Endometrial microvascular endothelial cells (primary cell): ENCODE results near the gene NEK11. TPM values are rescaled to one million over a fixed set of nuclear protein-coding genes. Genes with fewer than 3 reads are reported as not detected.

Experiments
- in situ Hi-C: cut with HindIII; loops from 2 replicates; pipeline ENCODE4 v1.10.0; 2017; ENCODE audit warnings: low sequenced_read_pairs, low pct_unique_long_range_greater_than_20kb; ENCODE audit errors: inconsistent ontology term
- total RNA-seq: library from RNA; depleted of rRNA; stranded (reverse); fragments of >200 nt; gene quantifications from one replicate; pipeline ENCODE4 v1.2.3, GENCODE V29; 2015; ENCODE audit errors: inconsistent ontology term

Gene NEK11
- total RNA-seq, 1 donor from 2014 or later, result 5.1 TPM

- in situ Hi-C loops, result no loop called here
These were observed 174.0 kb downstream of the NEK11 start for GRCh38 chr3:131200636-131201199.

GRCh38 chr3:131216330-131216729 is 189.7 kb downstream of the NEK11 start:
- in situ Hi-C loops, result no loop called here

- in situ Hi-C loops, result no loop called here
These were observed 190.1 kb downstream of the NEK11 start for GRCh38 chr3:131216801-131217200.

DNA sequence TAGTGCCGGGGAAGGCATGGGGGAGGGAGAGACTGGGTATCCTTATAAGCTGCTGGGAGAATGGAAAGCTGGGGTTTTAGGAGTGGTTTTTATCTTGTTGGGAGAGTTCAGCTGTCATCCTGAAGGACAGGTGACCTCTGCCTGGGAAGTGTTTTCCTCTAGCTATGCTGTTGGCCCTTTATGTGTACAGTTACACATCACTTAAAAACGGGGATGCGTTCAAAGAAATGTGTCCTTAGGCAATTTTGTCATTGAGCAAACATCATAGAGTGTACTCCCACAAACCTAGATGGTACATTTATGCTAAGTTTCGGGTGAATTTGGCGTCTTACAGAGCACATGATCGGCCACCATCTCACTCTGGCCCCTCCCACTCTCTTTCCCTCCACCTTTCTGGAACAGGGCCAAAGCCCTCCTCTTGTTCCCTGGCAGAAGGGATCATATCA is 190.6 kb downstream of the NEK11 start:
- in situ Hi-C loops, result no loop called here

GRCh38 chr3:131218196-131218595 is 191.5 kb downstream of the NEK11 start:
- in situ Hi-C loops, result no loop called here

GRCh38 chr3:131221731-131222130 is 195.1 kb downstream of the NEK11 start:
- in situ Hi-C loops, result no loop called here

DNA sequence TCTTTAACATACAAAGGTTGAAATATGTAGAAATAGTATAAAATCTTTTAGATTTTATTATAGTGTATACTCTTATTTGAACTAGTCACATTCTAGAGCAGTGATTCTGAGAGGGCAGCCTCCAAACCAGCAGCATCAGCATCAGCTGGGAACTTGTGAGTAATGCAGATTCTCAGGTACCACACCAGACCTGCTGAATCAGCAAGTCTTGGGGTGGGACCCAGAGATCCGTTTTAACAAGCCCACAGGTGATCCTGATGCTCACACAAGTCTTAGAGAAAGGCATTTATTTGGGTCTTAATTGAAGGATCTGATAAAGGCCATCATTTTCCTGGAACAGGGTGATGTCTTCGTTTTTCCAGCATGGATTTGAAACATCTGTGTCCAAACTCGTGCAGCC is 195.9 kb downstream of the NEK11 start:
- in situ Hi-C loops, result no loop called here

DNA sequence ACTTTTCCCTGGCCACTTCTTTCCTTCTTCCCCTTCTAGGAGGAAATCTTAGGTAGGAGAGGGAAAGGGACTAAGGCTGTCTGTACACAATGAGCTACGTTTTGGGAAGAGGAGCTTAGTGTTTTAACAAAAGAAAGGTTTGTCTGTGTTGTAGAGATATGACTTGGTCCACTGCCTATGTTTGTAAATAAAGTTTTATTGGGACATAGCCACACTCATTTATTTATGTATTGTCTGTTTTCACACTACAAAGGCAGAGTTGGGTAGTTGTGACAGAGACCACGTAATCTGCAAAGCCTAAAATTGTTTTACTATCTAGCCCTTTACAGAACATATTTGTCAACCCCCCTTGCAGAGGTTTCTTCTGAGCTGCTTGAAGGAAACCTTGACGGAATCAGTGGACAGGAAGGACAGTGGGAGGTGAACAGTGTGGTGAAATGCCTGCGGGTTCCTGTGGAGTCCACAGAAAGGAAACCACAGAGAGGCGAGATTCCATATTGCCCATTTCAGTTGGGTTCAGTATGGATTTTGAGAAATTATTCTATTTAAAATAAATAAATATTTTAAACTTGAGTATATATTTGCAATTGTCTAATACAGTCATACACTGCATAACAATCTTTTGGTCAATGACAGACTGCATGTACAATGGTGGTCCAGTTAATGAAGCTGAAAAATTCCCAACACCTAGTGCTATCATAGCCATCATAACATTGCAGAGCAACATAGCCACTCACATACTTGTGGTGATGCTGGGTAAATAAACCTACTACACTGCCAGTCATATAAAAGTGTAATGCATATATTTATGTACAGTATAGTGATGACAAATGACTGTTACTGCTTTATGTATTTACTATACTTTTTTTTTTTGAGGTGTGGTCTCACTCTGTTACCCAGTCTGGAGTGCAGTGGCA is 197.0 kb downstream of the NEK11 start:
- in situ Hi-C loops, result no loop called here

DNA sequence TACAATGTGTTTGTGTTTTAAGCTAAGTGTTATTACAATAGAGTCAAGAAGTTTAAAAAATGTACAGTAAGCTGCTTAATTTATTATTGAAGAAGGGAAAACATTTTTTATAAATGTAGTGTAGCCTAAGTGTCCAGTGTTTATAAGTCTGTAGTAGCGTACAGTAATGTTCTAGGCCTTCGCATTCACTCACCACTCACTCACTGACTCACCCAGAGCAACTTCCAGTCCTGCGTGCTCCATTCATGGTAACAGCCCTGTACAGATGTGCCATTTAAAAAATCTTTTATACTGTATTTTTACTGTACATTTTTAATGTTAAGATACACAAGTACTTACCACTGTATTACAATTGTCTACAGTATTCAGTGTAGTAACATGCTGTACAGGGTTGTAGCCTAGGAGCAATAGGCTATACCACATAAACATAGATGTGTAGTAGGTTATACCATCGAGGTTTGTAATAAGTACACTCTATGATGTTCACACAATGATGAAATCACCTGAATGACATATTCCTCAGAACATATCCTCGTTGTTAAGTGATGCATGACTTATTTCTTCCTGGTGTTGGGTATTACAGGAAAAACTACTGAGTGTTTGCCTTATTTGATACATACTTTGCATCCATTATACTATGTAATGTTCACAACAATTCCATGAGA is 198.3 kb downstream of the NEK11 start:
- in situ Hi-C loops, result no loop called here

DNA sequence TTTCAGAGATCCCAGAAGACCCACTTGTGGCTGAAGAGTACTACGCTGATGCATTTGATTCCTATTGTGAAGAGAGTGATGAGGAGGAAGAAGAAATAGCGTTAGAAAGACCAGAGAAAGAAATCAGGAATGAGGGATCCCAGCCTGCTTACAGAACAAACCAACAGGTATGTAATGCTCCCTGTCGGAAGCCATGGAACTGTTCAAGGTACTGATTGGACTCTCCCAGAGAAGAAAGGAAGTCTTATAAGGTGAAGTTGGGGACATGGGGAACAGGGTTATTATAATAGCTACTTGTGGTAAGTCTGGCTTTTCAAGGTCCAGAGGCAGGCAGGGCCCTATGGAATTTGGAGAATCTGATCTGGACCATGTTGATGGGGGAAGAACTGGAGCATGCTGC is 201.8 kb downstream of the NEK11 start:
- in situ Hi-C loops, result no loop called here

DNA sequence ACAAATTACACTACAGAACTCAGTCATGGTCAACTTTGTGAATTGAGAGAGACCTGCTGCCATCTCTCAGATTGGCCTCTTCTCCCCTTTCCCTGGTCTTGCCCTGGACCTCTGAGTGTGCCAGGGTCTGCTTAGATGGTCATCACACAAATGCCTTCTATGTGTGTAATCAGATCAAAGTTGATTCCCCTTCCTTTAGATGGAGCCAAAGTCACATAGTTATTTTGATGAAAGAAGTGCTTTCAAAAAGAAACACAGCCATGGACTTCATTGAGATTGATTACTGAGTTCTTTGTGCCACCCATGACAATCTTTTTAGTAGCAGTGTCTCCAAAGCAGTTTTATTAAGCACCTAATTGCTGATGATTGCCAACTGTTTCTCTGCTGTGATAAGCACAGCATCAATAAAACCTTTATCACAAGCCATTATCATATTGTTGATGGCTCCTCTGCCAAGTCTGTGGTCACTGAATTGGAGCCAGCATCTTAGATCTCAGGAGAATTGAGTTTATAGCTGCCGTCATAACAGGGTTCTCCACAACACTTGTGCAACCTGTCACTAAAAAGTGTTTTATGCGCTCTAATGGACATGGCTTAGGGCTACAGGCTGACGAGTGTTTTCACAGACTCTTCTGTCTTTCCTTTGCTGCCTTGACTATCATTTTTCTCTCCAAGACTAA is 205.2 kb downstream of the NEK11 start:
- in situ Hi-C loops, result no loop called here

- in situ Hi-C loops, result no loop called here
These were observed 206.1 kb downstream of the NEK11 start for GRCh38 chr3:131232711-131233267.

DNA sequence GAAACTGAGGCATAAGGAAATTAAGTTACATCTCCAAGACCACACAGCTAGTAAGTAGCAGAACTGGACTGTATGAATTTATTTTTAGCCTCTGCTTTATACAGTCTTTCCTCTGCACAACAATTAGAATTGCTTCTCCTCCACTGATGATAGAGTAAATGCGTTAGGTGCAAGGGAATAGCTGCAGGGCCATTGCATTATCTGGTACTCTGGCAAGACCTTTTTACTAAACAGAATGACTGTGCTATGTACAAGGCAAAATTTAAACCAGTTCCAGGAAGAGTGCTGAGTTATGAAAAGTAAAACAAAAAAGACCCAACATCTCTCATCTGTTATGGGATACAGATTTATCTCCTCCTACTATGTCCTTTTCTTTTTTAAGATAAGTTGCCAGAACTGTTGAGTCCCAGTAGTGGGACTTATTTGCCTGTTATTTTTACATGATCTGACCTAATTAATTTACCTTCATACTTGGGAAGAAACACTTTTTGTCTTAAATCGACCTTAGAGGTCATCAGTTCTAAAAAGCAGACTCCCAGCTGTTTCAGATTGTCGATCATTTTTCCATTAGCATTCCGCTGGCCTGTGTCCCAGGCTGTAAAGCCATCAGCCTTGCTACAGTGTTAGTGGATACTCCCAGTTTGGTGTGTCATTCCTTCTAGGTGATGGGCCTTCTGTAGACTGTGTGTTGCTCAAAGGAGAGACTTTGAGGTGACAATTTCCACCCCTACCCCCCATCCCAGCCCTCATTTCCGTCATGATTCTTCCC is 207.4 kb downstream of the NEK11 start:
- in situ Hi-C loops, result no loop called here

GRCh38 chr3:131236421-131236820 is 209.7 kb downstream of the NEK11 start:
- in situ Hi-C loops, result no loop called here

GRCh38 chr3:131238496-131238895 is 211.8 kb downstream of the NEK11 start:
- in situ Hi-C loops, result no loop called here

- in situ Hi-C loops, result no loop called here
These were observed 212.6 kb downstream of the NEK11 start for GRCh38 chr3:131239267-131239666.

- in situ Hi-C loops, result no loop called here
These were observed 215.5 kb downstream of the NEK11 start for GRCh38 chr3:131242201-131242600.

DNA sequence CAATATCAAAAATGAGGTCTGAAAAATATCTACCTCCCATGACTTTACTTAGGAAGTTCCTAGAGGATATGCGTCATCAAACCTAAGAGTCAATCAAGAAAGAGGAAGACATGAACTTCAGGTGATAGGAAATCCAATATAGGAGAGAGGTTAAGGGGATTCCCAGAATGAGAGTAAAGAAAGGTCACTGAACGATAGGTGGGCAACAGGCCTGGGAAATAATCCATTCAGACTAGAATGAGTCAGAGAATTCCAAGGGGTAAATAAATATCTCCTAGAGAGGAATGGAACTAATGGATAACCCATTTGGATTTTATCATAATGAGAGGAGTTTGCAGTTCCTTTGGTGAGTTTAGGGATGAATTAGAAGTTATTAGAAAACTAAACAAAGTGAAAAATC is 223.8 kb downstream of the NEK11 start:
- in situ Hi-C loops, result no loop called here
